ENCODE results near the gene ZNF232.
"Not testable (repeated sequence)": the region's sequence is repeated elsewhere in the genome, so short reads cannot be mapped to it uniquely, and the experiment has no call there.

The ZNF232 gene

DNA sequence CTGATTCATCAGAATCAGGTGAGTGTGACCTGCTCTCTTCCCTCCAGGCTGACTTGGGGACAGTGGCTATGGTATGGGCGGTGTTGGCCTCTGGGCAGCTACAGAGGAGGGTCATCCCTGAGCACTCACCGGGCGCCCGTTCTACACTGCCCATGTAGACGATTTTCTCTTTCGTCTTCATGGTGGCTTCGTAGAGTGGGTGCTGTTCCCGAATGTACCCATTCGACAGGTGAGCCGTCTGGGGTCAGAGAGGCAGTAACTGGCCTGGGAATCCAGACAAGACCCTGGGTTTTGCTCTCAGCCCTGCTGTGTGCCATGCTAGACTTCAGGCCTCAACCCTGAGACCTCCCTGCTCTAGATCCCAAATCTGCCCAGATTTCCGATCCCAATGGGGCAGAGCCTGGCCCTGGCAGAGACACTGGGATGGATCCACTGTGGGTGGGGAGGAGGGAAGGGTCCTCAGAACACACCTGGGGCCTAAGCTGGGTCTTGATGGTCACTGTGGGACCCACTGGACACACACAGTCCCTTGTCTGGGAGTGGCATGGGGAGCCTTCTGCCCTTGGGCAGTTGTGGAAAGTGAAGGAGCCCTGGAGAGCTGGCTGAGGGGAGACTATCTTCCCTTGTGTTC is 17.3 kb upstream of the ZNF232 start:
- DNase-seq (ENCODE audit: low read depth), result no peak
- H3K4me3 ChIP-seq (ENCODE audit: low read depth, low read length), result no peak overlapping the region
- TF ChIP-seq, protein P1, sequence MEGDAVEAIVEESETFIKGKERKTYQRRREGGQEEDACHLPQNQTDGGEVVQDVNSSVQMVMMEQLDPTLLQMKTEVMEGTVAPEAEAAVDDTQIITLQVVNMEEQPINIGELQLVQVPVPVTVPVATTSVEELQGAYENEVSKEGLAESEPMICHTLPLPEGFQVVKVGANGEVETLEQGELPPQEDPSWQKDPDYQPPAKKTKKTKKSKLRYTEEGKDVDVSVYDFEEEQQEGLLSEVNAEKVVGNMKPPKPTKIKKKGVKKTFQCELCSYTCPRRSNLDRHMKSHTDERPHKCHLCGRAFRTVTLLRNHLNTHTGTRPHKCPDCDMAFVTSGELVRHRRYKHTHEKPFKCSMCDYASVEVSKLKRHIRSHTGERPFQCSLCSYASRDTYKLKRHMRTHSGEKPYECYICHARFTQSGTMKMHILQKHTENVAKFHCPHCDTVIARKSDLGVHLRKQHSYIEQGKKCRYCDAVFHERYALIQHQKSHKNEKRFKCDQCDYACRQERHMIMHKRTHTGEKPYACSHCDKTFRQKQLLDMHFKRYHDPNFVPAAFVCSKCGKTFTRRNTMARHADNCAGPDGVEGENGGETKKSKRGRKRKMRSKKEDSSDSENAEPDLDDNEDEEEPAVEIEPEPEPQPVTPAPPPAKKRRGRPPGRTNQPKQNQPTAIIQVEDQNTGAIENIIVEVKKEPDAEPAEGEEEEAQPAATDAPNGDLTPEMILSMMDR (IDR thresholded peaks at IDR 0.05; ENCODE audit: low read depth, low read length, missing control alignments), result no peak

DNA sequence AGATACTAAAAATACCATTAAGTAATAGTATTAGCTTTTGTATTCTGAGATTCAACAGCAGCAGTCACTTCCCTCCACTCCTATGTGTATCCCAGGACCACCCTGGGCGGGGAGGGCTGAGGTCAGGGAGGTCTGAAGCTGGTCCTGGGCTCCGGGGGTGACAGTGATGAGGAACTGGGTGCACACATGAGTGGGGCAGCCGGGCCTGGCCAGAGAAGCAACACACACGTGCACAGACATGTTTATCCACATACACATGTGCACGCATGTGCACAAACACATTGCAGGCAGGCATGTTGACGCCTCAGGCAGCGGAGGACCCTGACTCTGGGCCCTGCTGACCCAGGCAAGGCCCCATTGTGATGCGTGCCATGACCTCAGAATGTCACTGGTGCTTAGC is 16.7 kb upstream of the ZNF232 start:
- not testable (repeated sequence) for DNase-seq (ENCODE audit: low read depth); H3K4me3 ChIP-seq (ENCODE audit: low read depth, low read length)

DNA sequence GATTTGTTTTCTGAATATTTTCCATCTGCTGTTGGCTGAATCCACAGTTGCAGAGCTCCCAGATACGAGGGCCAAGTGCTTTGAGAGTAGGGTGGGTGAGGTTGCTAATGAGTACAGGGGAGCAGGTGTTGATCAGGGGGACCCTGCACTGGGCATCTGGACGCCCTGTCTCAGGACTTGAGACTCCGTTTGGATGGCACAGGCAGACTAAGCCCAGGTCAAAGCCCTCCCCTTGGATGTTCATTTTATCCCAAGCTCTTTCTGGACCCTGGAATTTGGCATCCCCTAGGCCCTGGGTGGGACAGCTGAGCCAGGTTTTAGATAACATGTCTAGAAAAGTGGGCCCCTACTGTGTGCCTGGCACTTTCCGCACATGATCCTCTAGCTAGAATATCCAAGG is 16.2 kb upstream of the ZNF232 start:
- DNase-seq (ENCODE audit: low read depth), result no peak
- no peak overlapping the region for H3K4me3 ChIP-seq (ENCODE audit: low read depth, low read length)
- TF ChIP-seq, protein P1 (IDR thresholded peaks at IDR 0.05; ENCODE audit: low read depth, low read length, missing control alignments), result no peak

DNA sequence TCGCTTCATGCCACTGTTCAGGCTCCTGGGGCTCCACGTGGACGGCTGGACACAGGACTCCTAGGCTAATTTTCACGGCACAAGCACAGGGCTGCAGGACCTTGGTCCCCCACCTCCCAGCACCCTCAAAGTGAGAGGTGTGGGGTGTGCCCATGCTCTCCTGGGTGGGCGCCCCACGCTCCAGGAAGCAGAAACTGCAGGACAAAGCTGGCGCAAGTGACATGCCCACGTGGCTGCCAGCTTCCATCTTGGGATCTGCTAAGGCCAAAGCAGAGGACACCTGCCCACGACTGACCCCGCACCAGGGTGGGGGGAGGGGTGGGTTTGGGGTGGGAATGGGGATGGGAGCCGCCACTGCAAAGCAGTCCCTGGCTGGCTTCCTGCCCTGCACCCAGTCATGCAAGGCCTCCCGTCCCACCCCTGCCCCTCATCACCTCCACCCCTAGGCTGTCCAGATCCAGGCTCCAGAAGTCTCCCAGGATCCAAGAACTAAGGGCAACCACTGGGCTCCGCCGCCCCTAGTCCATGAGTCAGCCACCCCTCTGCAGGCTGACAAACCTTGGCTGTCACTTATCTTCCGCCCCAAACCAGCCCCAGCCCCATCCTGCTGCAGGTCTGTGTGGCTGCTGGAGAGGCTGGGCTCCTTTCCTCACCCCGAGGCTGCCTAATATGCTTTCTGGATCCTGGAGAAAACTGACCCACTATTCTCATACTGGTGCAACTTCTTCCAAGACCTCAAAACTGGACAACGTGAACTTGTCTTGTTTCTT is 15.2 kb upstream of the ZNF232 start:
- TF ChIP-seq, protein P1 (IDR thresholded peaks at IDR 0.05; ENCODE audit: low read depth, low read length, missing control alignments), result no peak
- DNase-seq (ENCODE audit: low read depth), result no peak
- no peak overlapping the region for H3K4me3 ChIP-seq (ENCODE audit: low read depth, low read length)

DNA sequence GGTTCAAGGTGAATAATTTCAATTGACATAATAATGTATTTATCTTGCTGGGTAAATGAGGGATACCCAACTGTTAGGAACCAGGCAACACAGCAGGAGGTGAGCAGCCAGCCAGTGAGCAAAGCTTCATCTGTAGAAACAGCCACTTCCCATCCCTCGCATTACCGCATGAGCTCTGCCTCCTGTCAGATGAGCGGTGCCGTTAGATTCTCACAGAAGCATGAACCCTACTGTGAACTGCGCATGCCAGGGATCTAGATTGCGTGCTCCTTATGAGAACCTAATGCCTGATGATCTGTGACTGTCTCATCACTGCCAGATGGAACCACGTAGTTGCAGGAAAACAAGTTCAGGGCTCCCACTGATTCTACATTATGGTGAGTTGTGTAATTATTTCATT is 13.2 kb upstream of the ZNF232 start:
- H3K4me3 ChIP-seq (ENCODE audit: low read depth, low read length); DNase-seq (ENCODE audit: low read depth): not testable (repeated sequence)

DNA sequence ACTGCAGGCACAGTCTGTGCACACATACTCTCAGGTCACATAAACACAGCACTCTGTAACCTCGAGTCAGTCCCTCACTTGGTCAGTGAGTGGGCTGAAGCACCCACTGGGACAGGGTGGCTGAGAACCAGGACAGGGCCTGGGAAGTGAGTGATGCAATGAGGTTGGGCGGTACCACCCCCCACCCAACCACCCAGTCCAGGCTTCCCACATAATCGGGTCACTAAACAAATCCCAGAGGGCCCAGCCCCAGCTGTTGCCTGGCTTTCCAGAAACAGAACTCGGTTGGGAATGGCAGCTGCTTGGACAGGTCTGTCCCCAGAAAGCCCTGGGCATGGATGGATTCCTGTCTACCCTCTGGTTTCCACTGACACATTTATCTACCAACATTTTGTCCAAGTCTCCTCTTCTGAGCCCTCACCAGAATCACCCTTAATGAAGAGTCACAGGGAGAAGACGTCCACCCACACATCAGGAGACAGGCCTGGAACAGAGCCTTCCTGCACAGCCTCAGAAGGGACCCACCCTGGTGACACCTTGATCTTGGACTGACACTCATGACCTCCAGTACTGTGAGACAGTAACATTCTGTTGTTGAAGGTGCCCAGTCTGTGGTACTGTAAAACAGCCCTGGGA is 12.6 kb upstream of the ZNF232 start:
- H3K4me3 ChIP-seq (ENCODE audit: low read depth, low read length); DNase-seq (ENCODE audit: low read depth): not testable (repeated sequence)

DNA sequence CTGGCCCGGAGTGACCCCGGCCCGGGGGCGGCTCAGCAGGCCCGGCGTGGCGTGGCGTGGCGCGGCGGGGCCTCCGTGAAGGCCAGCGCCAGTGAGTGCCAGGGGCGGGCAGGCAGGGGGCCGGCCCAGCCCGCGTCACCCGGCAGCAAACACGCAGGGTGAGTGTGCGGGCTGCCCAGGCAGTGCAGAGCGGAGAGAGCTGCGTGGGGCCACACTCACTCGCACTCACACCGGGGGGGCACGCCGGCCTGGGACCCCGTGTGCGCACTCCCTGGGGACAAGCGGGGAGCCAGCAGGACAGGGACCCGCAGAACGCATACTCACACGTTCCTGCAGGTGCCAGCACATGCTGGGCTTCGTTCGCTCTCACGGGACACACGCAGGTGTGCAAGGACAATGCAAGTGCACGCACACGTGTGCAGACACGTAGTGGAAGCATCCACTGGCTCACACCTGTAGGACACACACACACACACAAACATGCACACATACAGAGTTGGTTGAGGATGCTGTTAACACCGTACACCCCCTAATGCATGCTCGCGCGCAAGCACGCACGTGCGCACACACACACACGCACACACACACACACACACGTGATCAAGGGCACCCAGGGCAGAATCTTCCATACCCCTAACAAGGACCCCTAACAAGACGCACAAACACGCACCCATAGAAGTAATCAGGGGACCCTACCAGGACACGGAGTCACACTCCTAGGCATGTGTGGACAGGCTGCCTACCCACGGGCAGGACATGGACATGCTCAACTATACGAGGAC is 11.9 kb upstream of the ZNF232 start:
- no peak for DNase-seq (ENCODE audit: low read depth)
- TF ChIP-seq, protein P1 (IDR thresholded peaks at IDR 0.05; ENCODE audit: low read depth, low read length, missing control alignments), result no peak
- H3K4me3 ChIP-seq (ENCODE audit: low read depth, low read length), result no peak overlapping the region

DNA sequence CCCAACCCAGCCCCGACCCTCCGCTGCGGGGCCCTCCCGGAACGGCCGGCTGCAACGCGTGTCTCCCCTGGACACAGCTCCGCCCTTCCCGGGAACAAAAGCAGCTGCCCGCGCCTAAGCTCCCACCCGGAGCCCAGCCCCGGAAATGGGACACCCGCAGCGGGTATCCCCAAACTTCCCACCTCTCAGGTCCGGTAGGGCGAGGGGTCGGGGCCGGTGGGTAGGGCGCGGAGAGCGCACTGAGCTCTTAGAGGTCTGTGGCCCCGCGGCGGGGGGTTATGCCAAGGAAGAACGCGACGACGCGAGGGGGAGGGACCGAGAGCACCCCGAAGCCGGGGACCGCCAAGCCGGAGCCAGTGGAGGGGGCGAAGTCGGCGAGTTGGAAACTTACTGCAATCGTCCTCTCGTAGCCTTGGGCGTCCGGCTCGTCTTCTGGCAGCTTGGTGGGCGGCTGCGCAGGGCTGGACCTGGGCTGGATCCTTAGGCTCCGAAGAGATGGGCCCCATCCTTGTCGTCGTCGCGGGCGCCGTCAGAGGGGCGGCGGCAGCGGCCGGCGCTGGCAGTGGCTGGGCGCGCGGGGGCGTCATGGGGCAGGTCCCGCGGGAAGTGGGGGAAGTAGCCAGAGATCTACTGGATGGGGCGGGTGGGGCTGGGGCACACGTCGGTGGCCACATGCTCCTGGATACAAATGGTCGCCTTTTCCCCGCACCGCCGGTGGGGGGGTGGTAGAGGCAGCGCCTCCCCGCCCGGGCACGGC is 11.1 kb upstream of the ZNF232 start:
- TF ChIP-seq, protein P1 (IDR thresholded peaks at IDR 0.05; ENCODE audit: low read depth, low read length, missing control alignments), result no peak
- DNase-seq (ENCODE audit: low read depth), result no peak

DNA sequence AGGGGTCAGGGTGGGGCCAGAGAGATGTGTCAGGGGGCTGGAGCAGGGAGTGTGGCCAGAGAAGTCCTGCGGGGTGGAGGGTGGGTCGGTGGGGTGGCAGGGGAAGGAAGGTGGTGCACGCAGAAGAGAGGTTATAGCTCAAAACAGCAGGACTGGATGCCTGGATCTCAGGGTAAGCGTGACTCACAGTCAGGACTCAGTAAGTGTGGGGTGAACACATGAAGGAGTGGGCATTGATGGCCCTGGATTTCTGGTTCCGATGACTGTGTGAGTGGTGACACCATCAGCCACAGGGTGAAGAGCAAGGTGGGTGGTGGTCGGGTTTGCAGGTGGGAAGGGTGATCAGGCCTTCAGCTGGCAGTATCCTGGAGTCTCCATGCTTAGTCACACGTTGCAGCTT is 10.4 kb upstream of the ZNF232 start:
- not testable (repeated sequence) for H3K4me3 ChIP-seq (ENCODE audit: low read depth, low read length); DNase-seq (ENCODE audit: low read depth)

More for the DNA sequence above, 11.1 kb upstream of the ZNF232 start:
- H3K4me3 ChIP-seq (ENCODE audit: low read depth, low read length), result no peak overlapping the region

Measured in GM12864 (cell line).